ENCODE data around the gene METTL8.
"Not testable (repeated sequence)": the region's sequence is repeated elsewhere in the genome, so short reads cannot be mapped to it uniquely, and the experiment has no call there.

Gene METTL8

DNA sequence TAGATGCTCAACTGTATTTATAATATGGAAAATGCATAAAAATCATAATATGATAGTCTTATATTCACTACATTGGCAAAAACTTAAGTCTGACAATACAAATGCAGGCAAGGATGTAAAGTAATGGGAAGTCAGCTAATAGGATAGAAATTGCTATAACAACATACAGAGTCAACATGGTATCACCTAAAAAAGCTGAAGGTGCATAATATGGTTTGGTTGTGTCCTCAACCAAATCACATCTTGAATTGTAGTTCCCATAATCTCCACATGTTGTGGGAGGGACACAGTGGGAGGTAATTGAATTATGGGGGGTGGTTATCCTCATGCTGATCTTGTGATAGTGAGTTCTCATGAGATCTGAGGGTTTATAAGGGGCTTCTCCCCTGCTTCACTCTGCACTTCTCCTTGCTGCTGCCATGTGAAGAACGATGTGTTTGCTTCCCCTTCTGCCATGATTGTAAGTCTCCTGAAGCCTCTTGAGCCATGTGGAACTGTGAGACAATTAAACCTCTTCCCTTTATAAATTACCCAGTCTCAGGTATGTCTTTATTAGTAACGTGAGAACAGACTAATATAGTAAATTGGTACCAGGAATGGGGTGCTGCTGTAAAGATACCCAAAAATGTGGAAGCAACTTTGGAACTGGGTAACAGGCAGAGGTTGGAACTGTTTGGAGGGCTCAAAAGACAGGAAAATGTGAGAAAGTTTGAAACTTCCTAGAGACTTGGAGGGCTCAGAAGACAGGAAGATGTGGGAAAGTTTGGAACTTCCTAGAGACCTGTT lies 10.9 kb downstream of the METTL8 start:
- DNase-seq = not testable (repeated sequence)

DNA sequence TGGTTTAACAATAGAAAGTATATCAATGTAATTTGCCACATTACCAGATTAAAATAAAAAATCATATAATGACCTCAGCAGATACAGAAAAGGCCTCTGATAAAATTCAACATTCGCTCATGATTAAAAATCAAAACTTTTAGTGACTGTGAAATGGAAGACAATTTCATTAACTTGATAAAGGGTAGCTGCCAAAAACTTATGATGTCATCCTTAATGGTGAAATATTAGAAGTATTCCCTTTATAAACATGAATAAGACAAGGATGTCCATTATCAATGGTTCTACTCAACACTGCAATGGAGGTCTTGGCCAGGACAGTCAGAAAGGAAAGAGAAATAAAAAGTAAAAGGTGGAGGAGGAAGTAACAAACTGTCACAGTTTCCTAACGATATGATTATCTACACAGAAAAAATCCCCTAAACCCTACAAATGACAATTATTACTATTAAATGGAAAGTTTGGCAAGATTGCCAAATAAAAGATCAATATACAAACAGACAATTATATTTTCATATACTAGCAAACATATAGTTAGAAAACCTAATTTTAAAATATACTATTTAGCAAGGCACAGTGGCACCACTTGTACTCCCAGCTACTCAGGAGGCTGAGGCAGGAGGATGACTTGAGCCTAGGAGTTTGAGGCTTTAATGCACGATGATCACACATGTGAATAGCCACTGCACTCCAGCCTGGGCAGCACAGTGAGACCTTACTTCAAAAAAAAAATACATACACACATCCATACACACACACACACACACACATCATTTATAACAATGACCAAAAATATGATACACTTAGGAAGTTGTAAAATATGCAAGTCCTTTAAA lies 12.8 kb downstream of the METTL8 start:
- no peak for DNase-seq

DNA sequence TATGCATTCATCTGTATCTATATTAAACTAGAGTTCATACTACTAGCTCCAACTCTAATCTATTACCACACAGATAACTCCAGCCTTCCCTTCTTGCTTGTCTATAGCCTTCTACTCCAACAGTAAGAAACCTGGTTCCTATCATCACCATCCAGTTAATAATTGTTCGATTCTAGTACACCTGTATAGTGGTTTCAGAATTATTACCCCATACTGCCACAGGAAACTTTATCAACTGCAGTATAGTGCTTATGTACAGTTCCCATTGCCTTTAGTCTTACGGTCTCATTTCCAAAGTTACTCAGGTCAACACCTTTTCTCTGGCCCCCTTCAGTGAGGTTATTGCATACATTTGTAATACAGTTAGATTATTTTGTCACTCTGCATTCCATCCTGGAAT lies 14.5 kb downstream of the METTL8 start:
- no peak for DNase-seq

DNA sequence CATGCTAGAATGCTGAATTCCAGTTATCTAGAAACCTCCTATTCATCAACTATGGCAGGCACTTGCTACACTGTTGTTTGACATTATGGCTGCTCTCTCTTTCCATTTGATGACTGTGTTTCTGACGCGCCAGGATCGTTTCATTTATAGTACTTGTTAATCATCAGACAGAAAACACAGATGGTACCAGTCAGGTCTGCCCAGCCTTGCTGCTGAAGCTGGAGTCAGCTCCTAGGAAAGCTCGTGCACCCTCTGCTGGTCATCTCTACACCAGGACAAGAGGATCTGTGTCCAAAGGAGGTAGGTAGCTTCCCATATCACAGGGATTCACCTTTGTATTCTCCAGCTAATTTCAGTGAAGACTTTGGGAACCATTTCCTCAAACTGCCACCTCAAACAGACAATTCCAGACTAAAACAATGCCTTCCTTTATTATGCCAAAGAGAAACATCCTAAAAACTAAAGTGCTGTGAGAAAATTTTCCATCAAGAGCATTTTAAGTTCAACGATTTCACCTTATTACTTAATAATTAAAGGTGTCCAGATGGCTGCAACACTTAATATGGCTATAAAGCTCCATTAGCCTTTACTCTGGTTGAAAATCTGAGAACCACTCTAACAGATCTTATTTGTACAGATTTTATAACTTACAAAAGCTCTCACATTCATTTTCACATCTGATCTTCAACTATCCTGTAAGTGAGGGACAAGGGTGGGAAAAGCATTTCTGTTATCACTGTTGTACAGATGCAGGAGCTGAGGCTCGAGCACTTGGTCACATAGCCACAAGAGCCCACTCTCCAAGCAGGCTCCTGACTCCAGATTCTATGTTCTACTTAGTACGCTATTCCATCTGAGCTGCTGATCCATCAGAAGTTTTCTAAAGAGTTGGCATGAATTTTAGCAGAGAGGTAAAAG lies 17.5 kb downstream of the METTL8 start:
- peak; percentile 91 for DNase-seq

DNA sequence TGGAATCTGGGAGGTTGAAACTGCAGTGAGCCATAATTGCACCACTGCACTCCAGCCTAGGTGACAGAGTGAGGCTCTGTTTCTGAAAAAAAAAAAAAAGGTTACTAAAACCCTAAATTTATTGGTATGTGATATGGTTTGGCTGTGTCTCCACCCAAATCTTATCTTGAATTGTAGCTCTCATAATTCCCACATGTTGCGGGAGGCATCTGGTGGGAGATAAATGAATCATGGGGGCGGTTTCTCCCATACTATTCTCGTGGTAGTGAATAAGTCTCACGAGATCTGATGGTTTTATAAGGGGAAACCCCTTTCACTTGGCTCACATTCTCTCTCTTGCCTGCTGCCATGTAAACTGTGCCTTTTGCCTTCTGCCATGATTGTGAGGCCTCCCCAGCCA lies 19.1 kb downstream of the METTL8 start:
- DNase-seq = not testable (repeated sequence)

DNA sequence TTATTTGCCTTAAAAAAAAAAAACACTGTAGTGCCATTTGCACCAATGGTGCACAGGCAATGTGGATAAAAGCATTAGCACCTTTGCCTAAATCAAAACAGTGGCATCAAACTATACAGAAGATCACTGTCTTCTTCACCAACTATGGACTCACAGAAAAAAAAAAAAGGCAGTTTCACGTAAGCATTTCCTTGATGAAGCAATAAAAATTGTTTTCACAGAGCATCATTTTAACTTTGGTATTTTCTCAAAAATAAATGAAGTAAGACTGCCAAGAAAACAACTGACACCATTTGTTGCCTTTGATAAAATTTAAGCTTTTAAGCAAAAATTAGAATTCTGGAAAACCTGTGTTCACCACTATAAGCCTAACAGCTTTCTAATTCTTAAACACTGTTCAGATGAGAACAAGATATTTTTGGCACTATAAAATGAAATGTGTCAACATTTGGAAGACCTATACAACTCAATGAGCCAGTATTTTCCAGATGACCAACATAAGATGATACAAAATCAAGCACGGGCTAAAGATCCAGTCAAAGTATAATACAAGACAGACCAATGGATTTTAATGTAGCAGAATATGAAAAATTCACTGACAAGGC lies 21.1 kb downstream of the METTL8 start:
- DNase-seq = no peak

DNA sequence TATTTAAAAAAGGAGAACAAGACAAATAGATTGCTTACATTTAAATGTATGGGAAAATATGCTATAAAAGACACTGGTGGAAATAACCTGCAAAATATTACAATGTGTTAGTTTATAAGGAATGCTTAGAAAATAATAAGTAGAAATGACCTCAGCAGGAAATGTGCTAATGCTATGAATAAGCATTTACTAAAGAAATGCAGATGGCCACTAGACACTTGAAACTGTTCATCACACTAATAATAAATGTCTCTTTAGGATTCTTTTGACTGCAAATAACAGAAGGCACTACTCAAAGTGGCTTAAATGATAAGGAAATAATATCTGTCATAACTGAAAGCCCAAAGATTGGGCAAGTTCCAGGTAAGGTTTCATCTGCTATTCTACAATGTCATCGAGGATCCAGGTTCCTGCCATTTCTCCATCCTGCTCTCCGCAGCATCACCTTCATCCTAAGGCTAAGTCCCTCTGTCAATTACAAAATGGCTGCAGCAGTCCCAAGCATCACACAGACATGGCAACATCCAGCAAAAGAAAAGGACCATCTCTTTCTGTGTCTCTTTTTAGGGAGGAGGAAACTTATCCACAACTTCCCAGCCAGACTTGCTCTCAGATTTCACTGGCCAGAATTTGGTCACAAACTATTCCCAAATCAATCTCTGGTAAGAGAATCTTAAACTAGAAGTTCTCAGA lies 21.9 kb downstream of the METTL8 start:
- DNase-seq = no peak

DNA sequence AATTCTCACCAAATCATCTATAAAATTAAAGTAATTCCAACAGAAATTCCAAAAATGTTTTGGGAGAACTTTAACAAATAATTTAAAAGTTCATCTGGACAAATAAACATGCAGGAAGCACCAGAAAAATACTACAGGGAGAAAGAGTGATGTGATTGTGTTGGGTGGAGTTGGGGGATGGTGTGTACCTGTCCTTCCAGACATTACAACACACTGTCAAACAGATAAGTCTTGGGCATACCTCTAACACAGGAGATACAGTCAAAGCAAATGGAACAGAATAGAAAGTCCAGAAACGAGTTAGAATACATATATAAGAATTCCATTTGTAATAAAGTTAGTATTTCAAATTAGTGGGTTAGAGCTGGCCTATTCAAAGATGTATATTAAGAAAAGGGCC lies 22.6 kb downstream of the METTL8 start:
- DNase-seq = no peak

DNA sequence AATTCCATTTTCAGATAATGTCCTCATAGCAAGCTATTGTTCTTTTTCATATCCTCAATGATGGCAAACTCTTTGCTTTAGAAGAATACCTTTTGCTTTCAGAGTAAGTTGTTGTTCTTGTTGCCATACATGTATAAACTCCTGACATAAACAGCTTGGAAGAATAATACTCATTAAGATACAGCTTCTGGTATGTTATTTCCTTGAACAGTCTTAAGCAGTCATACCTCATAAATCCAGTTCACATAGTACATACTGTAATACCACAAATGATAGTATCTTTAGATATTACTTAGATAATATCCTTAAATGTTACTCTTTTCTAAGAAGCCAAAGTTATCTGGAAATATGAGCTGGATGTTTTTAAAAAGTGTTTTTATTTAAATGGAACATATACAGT lies 23.2 kb downstream of the METTL8 start:
- DNase-seq = no peak

DNA sequence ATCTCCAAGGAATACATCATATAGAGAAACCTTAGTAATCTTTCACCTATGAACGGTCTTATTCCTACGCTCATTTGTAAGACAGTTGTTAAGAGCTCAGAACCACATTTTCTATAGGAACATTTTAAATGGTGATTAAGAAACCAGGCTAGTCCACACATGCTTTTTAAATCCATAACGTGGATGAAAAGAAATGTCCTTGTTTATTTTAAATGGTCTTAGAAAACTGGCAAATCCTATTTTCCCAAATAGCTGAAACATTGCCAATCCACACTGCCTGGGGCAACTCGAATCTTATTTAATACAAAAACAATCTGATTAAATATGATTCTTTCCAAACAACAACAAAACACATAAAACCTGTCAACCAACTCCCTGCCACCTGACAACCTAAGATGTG lies 23.7 kb downstream of the METTL8 start:
- no peak for DNase-seq

DNA sequence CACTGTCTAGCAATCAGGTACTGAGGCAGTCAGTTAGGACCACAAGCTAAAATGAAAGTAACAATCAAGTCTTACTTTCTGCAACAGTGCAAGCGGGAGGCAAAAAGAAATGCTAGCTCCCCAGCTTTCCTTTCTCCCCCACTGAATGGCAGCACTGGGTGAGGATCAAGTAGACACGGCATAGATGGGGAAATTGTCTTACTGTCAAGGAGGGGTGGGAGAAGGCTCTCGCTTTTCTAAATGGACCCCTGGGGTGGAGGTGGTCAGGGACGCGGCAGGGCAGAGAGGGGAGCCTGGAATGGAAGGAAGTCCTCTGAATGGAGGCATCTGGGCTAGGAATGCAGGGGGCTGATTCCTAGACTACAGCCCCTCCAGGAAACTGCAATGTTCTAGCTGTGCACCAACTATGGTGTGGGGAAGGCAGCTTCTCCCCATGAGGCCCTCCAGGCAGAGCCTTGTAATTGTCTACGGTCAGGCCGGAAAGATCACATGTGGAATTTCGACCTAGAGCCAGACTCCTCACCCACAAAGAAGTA lies 24.3 kb downstream of the METTL8 start:
- no peak for DNase-seq

DNA sequence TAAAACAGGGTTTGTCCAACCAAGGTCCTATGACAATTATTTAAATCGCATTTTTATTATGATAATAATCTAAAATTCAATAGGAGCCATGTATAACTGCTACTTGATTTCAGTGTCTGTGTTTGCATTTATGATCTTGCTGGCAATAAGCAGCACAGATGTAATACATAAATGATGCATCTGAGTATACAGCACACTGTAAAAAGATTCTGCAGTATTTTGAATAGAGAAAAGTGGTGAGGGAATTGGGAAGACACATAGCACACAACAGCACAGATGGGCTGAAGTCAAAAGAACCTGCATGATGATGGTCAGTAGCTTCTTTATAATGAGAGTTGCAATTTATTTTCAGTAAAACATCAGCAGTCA lies 26.1 kb downstream of the METTL8 start:
- no peak for DNase-seq

DNA sequence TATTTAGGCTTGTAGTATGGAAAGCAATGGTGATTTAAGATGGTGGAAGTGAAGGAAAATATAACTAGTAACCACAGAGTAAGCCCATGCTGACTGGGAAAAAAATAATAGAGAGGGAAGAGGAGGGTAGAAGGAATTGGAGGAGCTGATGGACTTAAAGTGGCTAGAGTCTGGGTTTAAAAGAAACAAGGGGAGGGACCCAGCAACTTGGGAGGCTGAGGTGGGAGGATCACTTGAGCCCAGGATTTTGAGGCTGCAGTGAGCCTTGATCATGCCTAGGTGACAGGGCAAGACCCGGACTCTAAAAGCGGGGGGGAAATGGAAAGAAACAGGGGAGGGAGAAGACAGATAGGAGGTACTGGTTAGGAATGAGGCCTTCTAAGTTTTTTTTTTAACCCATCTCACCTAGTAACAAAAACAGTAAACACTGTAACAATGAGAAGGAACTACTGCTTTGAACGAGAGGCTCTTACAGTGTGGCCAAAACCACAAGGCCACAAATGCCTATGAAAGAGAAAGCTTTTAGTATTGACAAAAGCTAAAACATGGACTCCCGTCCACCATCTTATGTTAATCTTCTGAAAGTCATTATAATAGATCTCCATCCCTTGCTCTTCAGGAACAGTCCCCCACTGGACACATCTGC lies 26.6 kb downstream of the METTL8 start:
- DNase-seq = no peak

DNA sequence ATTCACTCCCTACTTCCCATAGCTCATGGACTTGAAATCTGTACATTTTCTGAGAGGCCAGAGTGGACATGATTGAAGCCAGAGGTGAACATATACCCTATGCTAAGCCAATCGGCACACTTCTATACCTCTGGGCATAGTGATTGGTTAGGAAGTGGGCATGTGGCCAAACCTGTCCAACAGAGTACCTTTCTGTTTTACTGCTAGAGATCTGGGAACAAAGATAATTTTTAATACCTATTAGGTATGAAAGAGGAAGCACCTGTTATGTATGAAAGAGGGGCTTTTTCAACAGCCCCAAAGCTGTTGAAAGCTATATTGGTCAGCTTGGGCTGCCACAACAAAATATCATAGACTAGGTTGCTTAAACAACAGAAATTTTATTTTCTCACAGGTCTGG lies 27.7 kb downstream of the METTL8 start:
- no peak for DNase-seq

DNA sequence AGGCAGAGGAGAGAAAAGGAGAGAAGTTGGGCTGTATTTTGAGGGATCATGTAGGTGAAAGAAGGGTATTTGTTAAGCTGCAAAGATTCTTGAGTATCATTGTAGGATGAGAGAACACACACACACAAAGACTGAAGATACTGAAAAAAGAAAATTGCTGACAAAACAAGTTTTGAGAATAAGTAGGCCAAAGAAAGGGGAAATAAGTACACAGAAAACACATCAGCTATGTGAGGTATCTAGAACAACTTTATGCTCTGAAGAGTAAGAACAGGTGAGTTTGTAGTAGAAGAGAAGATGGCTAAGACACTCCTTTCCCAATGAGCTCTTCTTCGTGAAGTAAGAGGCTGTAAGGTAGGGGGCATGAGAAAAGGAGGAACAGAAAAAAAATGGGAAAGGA lies 28.2 kb downstream of the METTL8 start:
- DNase-seq = no peak

DNA sequence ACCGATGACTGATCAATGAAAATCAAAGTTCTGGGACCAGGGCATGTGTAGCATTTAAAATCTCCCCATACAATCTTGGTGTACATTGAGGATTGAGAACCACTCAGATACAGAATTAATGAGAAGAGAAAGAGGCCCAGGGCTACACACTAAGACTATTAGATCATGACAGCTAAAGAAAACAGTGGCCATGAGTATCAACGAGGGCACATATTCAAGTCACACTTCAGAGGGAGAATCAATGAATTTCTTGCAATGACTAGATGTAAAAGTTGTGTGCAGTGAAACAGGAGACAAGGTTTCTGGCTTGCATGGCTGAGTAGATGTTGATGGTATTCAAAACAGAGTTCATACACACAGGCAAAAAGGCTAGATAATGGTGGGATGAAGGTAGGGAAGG lies 29.1 kb downstream of the METTL8 start:
- no peak for DNase-seq

DNA sequence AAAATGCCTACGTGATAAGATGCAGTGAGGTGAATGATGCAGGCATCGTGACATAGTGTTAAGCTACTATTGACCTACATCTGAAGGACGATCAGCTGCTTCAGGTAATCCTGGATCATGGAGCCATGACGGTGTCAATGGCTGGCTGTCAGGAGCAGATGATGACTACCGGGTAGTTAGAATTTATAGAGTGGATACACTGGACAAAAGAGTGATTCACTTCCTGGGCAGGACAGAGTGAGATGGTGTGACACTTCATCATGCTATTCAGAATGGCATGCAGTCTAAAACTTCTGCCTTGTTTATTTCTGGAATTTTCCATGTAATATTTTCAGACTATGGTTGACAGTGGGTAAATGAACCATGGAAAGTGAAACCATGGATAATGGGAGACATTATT lies 29.5 kb downstream of the METTL8 start:
- no peak for DNase-seq

DNA sequence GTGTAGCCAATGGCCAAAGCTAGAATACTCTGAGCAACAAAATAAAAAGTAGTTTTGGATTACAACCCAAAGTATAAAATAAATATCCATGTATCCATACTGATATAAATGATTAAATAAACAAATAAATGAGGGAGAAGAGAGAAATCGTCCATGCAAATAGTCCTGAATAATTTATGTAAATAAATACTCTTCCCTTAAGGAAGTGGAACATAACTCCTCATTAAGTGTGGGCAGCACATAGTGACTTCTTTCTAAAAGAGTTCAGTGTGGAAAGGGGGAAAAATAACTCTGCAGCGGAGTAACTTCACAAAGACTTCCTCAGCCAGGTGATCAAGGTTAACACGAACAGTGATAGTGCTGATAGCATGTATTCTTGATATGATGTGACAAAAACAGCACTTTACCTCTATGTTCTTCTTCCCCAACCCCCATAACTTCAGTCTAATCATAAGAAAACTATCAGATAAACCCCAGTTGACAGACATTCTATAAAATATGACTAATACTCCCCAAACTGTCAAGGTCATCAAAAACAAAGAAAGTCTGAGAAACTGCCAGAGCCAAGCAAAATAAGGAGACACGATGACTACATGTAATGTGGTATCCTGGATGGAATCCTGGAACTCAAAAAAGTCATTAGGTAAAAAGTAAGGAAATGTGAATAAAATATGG lies 30.7 kb downstream of the METTL8 start:
- no peak for DNase-seq

DNA sequence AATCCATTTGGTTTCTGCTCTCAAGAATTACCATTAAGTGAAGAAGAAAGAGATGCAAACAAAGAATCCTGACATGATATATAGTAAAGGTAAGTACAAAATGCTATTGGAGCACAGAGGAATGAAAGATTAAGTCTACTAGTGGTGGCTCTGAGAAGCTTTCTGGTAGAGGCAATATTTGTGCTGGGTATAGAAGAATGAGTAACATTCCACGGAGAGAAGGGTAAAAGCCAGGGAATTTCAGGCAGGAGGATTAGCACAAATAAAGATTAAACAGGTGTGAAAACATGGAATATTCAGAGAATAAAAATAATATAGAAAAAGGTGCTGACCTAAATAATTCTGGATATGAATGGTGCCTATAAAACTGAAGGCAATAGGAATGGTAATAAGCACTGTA lies 31.8 kb downstream of the METTL8 start:
- DNase-seq = no peak

DNA sequence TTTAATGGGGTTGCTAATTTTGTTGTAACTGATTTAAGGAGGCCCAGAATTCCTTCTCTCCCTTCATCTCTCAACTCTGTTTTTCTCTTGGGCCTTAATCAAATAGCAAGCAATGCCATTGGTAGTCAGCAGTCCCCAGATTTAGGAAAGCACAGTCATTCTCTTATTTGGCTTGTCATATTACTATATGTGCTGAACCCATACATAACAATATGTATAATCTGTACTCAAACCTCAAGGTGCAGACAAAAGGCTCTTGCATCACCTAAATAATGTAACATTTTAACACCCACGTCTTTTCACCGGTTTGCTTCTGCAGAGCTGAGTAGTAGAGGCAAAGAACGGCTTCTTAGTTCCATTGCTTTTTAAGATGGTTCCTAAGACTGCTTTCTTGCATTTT lies 33.4 kb downstream of the METTL8 start:
- no peak for DNase-seq

DNA sequence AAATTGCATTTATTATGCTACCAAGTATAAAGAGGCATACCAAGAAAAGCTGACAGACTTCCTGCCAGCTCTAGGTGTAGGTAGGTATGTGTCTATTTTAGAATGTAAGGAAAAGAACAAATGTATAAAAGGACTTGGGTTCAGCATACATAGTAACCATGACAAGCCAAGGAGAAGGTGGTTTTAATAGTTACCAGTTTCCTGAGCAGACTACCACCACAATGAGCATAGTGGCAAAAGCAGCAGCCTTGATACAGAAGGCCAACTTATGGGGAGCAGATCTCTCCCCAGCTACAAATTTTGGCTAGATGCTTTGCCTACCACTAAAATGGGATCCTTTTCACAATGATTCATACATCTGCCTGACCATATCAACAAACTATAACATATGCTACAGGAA lies 34.5 kb downstream of the METTL8 start:
- DNase-seq = no peak
